ENCODE measurements around the gene ETV3L.

Gene ETV3L

GRCh38 chr1:157137408-157138219, 38.0 kb upstream of the ETV3L start:
- H3K4me3 ChIP-seq (ENCODE audit: control insufficient read depth, low read depth, low read length): peak overlapping the region; percentile 81
- TF ChIP-seq, protein P1, sequence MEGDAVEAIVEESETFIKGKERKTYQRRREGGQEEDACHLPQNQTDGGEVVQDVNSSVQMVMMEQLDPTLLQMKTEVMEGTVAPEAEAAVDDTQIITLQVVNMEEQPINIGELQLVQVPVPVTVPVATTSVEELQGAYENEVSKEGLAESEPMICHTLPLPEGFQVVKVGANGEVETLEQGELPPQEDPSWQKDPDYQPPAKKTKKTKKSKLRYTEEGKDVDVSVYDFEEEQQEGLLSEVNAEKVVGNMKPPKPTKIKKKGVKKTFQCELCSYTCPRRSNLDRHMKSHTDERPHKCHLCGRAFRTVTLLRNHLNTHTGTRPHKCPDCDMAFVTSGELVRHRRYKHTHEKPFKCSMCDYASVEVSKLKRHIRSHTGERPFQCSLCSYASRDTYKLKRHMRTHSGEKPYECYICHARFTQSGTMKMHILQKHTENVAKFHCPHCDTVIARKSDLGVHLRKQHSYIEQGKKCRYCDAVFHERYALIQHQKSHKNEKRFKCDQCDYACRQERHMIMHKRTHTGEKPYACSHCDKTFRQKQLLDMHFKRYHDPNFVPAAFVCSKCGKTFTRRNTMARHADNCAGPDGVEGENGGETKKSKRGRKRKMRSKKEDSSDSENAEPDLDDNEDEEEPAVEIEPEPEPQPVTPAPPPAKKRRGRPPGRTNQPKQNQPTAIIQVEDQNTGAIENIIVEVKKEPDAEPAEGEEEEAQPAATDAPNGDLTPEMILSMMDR (conservative IDR thresholded peaks at IDR 0.05; ENCODE audit: control insufficient read depth, insufficient read depth, low read depth, low read length): no peak
- peak; percentile 34 for DNase-seq (ENCODE audit: low read depth)

GRCh38 chr1:157137046-157137407, 37.4 kb upstream of the ETV3L start:
- TF ChIP-seq, protein P1 (conservative IDR thresholded peaks at IDR 0.05; ENCODE audit: control insufficient read depth, insufficient read depth, low read depth, low read length): no peak
- DNase-seq (ENCODE audit: low read depth): peak; percentile 43
- peak overlapping the region; percentile 81 for H3K4me3 ChIP-seq (ENCODE audit: control insufficient read depth, low read depth, low read length)

DNA sequence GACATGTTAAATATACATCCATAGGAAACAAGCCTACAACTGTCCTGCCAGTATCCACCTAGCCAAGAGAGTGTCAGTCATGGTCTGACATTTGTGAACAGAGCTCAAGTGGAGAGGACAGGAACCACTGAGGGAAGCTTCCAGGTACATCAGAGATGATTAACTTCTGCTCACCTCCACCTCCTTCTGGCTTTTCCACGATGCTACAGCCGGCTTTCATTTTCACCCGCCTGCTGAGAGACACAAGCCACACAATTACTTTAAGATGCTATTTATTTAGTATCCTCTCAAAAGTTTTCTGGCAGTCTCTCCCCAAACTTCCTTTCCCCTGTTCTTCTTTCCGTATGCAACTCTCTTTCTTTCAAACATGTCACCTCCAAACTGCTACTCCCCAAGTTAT, 36.5 kb upstream of the ETV3L start:
- H3K4me3 ChIP-seq (ENCODE audit: control insufficient read depth, low read depth, low read length): no peak overlapping the region
- DNase-seq (ENCODE audit: low read depth): no peak
- TF ChIP-seq, protein P1 (conservative IDR thresholded peaks at IDR 0.05; ENCODE audit: control insufficient read depth, insufficient read depth, low read depth, low read length): no peak

- TF ChIP-seq, protein P1 (conservative IDR thresholded peaks at IDR 0.05; ENCODE audit: control insufficient read depth, insufficient read depth, low read depth, low read length): no peak
- no peak for DNase-seq (ENCODE audit: low read depth)
- no peak overlapping the region for H3K4me3 ChIP-seq (ENCODE audit: control insufficient read depth, low read depth, low read length)
Measured at GRCh38 chr1:157135646-157136045, 36.0 kb upstream of the ETV3L start.

DNA sequence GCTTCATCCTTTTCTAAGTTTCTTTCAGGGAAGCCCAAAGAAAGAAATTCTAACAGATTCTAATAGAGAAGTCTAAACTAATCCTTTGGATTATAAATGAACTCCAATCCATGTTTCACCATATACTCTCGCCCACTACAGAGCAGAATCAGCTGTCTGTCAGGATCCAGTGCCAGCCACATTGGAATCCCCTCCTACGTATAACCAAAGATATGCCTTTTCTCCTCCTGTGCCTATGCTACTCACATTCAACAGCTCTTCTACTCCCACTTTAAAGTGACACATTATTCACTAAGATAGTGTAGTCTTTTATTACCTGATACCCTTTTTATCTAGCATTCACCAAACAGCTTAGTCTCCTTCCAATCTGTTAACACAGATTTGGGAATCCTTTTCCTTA, 35.5 kb upstream of the ETV3L start:
- H3K4me3 ChIP-seq (ENCODE audit: control insufficient read depth, low read depth, low read length): no peak overlapping the region
- TF ChIP-seq, protein P1 (conservative IDR thresholded peaks at IDR 0.05; ENCODE audit: control insufficient read depth, insufficient read depth, low read depth, low read length): no peak
- no peak for DNase-seq (ENCODE audit: low read depth)

DNA sequence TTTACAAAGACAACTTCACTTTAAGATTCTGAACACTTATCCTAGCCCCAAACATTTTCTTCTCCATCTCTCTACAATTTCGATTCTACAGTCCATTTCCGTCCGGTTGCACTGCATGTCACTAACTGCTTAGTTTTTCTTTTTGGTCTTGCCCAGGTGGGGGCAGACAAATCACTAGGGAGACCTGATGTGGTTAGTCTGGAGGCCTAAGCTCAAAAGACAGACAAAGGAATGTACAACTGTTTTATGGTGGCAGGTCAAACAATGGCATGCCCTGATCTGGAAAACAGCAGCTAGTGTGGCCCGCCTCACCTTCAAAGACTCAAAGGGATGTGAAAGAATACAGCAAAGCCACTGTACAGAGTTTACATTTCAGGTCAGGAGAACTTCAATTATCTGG, 34.8 kb upstream of the ETV3L start:
- no peak overlapping the region for H3K4me3 ChIP-seq (ENCODE audit: control insufficient read depth, low read depth, low read length)
- no peak for DNase-seq (ENCODE audit: low read depth)
- TF ChIP-seq, protein P1 (conservative IDR thresholded peaks at IDR 0.05; ENCODE audit: control insufficient read depth, insufficient read depth, low read depth, low read length): no peak

Data from fibroblast of mammary gland (primary cell).